Heart right ventricle (tissue), 16 donors: ENCODE measurements around the gene ZNF800. TPM values are rescaled to one million over a fixed set of nuclear protein-coding genes. Genes with fewer than 3 reads are reported as not detected.

Source experiments
- ATAC-seq, 8 donors: fragments of 200-7000 bp; cut with Tn5 transposase; one replicate each; pipeline ENCODE4 v1.9.1; 2020; ENCODE audit warnings: mild to moderate bottlenecking in 8 of 8, moderate library complexity in 8 of 8, moderate number of reproducible peaks in 1 of 8
- DNase-seq, 2 donors: peaks; one replicate each; pipeline ENCODE4 v3.0.0-alpha.2; 2020
- H3K27ac ChIP-seq, 10 donors: fragments of 200-600 bp; sonication (generic) in 2 of 10; one replicate each; pipeline versions ENCODE4 v1.5.0 to v1.8.0; 2020 to 2022; ENCODE audit warnings: mild to moderate bottlenecking in 3 of 10
- H3K27me3 ChIP-seq, 7 donors: fragments of 200-600 bp; one replicate each; pipeline ENCODE4 v1.8.0; 2021 to 2022; ENCODE audit warnings: mild to moderate bottlenecking in 2 of 7
- H3K36me3 ChIP-seq, 9 donors: fragments of 200-600 bp; sonication (generic) in 1 of 9; one replicate each; pipeline versions ENCODE4 v1.5.0 to v1.8.0; 2020 to 2022; ENCODE audit warnings: mild to moderate bottlenecking in 2 of 9
- H3K4me1 ChIP-seq, 9 donors: fragments of 200-600 bp; sonication (generic) in 1 of 9; one replicate each; pipeline versions ENCODE4 v1.5.0 to v1.8.0; 2020 to 2022; ENCODE audit warnings: mild to moderate bottlenecking in 4 of 9
- H3K4me3 ChIP-seq, 10 donors: fragments of 200-600 bp; sonication (generic) in 2 of 10; one replicate each; pipeline versions ENCODE4 v1.5.0 to v1.8.0; 2020 to 2022; ENCODE audit warnings: mild to moderate bottlenecking in 7 of 10, moderate library complexity in 2 of 10
- H3K9me3 ChIP-seq, 11 donors: fragments of 200-600 bp in 10 of 11; sonication (generic) in 2 of 11; one replicate each; pipeline versions ENCODE4 v1.5.0 to v1.8.0; 2013 to 2022; ENCODE audit warnings: mild to moderate bottlenecking in 2 of 11, control low read depth in 1 of 11, moderate library complexity in 1 of 11
- CTCF ChIP-seq, 9 donors: fragments of 200-600 bp; sonication (generic) in 2 of 9; IDR thresholded peaks; one replicate each; pipeline versions ENCODE4 v1.5.0 to v1.8.0; 2021 to 2022; ENCODE audit warnings: antibody characterized with exemption in 9 of 9, mild to moderate bottlenecking in 5 of 9, moderate library complexity in 1 of 9
- WGBS, 2 donors: extraction: QIAGEN DNeasy Blood & Tissue Kit; methylation state at CpG; one replicate each; pipeline ENCODE4 v1.1.7; 2013; ENCODE audit warnings: inconsistent platforms in 1 of 2; 5-methylcytosine and 5-hydroxymethylcytosine counted together
- intact Hi-C, 10 donors: fragments of 100-400 bp; cut with DNase I; formaldehyde crosslinking; loops; one replicate each; pipeline versions ENCODE4 v1.11.1 to v1.14.2; 2022
- polyA plus RNA-seq, 2 donors: library from polyadenylated mRNA; stranded (reverse); fragments of 200-250 nt; gene quantifications; one replicate each; pipeline ENCODE4 v1.2.3, GENCODE V29; 2013
- total RNA-seq, 10 donors: library from RNA; stranded (reverse); fragmentation: NEBNext Ultra II Directional in 3 of 10; extraction: Animal tissue kit (Norgen Biotek cat#: 25700) in 3 of 10; gene quantifications; one replicate each; pipeline versions ENCODE4 v1.2.1 to v1.2.4, GENCODE V29; 2021 to 2023
- donor health status: Arrhythmogenic right ventricular cardiomyopathy.
- donor health status: ischemic (EF 13 %, LVEDD 7.1; RV severe dilation, severe dysfunction).
- donor health status: healthy with polysubstance abuse.
- donor health status: DM: no; HTN: yes; CAD: no.
- donor health status: DM: no; HTN: no; CAD: no.
- donor health status: ischemic (EF 25% LVEDD 6.9; RV normal size, moderate dysfunction).
- donor health status: ischemic (EF 25% LVEDD 5.7; RV mildly dilated, moderate dysfunction).
- donor health status: healthy.
- donor health status: DM: yes; HTN: yes; CAD: no.
- donor health status: Ischemic cardiomyopathy.
- donor health status: ischemic (EF 35%, LVEDD 5.7; RV mildly dilated, moderate dysfunction).
- donor health status: nonischemic (EF 11% LVEDD 7.7; RV severe dilation, severe dysfunction).
- donor health status: DM: yes; HTN: yes; CAD: no.
- donor health status: PGD.
- donor health status: ischemic (EF 29% LVEDD 5.4; RV normal size, mild dysfunction).
- donor health status: nonischemic (EF 23%, LVEDD 6.1; RV moderate dilation, normal function).

Gene ZNF800
- total and polyA plus RNA-seq, 12 donors, result 3.4 to 35.8 (median 23.2) TPM

- peaks cover 0 to 8% (median 0%) of the 10 kb centered on the region in 11 donors for H3K9me3 ChIP-seq
- DNase-seq (no peak), ATAC-seq (no peak)
- H3K4me3 ChIP-seq, result no peak overlapping the region
- H3K36me3 ChIP-seq, result no peaks in the 10 kb centered on the region
- intact Hi-C loops, result no loop called here
- H3K4me1 ChIP-seq, result no peaks in the 10 kb centered on the region
- WGBS, 2 donors, result 77 to 83% methylated on average over 4 of the region's 4 CpGs
- peaks cover 0 to 25% (median 10%) of the 10 kb centered on the region in 7 donors for H3K27me3 ChIP-seq
- TF ChIP-seq CTCF (IDR thresholded peaks at IDR 0.05), result no peak
- no peak overlapping the region for H3K27ac ChIP-seq
Observed at GRCh38 chr7:127320974-127321373, 71.5 kb downstream of the ZNF800 start.

Other genes starting within 250 kb of the ZNF800 start
- gene GRM8, start 139.8 kb downstream of the ZNF800 start, total RNA-seq, result under 1 TPM in 5 of 10 donors, not detected in 5; 0.13 to 0.68 (median 0.34) TPM
- gene GRM8, start 139.8 kb downstream of the ZNF800 start, polyA plus RNA-seq, result under 1 TPM; 0.16 to 0.37 TPM
- gene GCC1, start 192.9 kb upstream of the ZNF800 start, total RNA-seq, result 1 to 10 TPM; 5.7 to 8.9 (median 7.1) TPM
- gene GCC1, start 192.9 kb upstream of the ZNF800 start, polyA plus RNA-seq, result 1 to 10 TPM; 1.8 to 5.3 TPM
- gene ARF5, start 195.7 kb upstream of the ZNF800 start, total RNA-seq, result 100 to 1,000 TPM in 2 of 10 donors, 10 to 100 TPM in 8; 84.8 to 107 (median 90.9) TPM
- 100 to 1,000 TPM; 132 to 185 TPM for gene ARF5, start 195.7 kb upstream of the ZNF800 start, polyA plus RNA-seq
- under 1 TPM in 2 of 10 donors, not detected in 8; 0.71 to 0.79 TPM for gene FSCN3, start 201.0 kb upstream of the ZNF800 start, total RNA-seq
- under 1 TPM; 0.13 to 0.88 TPM for gene FSCN3, start 201.0 kb upstream of the ZNF800 start, polyA plus RNA-seq
- not detected for gene PAX4, start 225.4 kb upstream of the ZNF800 start, total RNA-seq
- not detected for gene PAX4, start 225.4 kb upstream of the ZNF800 start, polyA plus RNA-seq